GM10266 (cell line): ENCODE data around the gene SH3PXD2A.

ENCODE experiments used
- DNase-seq: peaks from one replicate; pipeline ENCODE4 v3.0.0; 2012; ENCODE audit errors: extremely low spot score
- TF ChIP-seq, protein P1 (sequence below): IDR thresholded peaks from 2 replicates; pipeline ENCODE4 v1.5.1; 2012; ENCODE audit warnings: mild to moderate bottlenecking, low read depth; ENCODE audit not compliant: control insufficient read depth, insufficient read depth; ENCODE audit errors: missing control alignments

The SH3PXD2A gene

DNA sequence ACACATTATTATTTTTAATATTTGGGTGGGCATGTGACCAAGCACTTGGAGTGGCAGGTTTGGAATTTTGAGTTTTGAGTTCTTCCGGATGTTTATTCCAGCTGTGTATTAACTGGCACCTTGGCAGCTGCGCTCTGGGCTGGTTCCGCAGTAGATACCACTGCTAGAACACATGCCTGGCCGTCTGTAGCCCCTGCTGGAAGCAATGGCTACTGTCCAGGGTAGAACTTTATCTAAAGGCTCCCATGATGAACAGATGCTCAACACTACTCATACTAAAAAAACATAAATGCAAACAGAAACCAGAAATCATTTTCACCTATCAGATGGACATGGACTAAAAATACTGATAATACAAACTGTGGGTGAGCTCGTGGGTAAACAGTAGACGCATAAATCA, 19.4 kb upstream of the SH3PXD2A start:
- DNase-seq: no peak
- TF ChIP-seq, protein P1, sequence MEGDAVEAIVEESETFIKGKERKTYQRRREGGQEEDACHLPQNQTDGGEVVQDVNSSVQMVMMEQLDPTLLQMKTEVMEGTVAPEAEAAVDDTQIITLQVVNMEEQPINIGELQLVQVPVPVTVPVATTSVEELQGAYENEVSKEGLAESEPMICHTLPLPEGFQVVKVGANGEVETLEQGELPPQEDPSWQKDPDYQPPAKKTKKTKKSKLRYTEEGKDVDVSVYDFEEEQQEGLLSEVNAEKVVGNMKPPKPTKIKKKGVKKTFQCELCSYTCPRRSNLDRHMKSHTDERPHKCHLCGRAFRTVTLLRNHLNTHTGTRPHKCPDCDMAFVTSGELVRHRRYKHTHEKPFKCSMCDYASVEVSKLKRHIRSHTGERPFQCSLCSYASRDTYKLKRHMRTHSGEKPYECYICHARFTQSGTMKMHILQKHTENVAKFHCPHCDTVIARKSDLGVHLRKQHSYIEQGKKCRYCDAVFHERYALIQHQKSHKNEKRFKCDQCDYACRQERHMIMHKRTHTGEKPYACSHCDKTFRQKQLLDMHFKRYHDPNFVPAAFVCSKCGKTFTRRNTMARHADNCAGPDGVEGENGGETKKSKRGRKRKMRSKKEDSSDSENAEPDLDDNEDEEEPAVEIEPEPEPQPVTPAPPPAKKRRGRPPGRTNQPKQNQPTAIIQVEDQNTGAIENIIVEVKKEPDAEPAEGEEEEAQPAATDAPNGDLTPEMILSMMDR: no peak

- TF ChIP-seq, protein P1: no peak
- no peak for DNase-seq
Observed at GRCh38 chr10:103872137-103872931, 17.0 kb upstream of the SH3PXD2A start.

- TF ChIP-seq, protein P1: no peak
- DNase-seq: no peak
Observed at GRCh38 chr10:103871006-103871405, 15.6 kb upstream of the SH3PXD2A start.

DNA sequence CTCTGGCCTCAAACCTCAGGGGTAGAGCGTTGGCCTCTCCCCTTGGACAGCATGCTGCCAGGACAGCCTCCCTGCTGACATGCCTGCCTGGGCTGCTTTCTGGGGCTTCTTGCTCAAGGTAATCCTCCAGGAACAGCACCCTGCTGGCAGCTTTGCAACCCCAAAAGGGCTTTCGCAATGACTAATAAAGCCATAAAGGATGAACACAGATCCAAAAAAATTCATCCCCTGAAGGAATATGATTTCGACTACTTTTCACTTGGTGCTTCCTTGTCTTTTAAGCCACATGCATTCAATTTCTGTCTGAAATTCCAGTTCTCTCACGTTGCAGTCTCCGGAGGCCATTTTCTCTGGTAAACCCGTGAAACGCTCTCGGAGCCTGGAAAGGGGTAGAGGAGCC, 15.1 kb upstream of the SH3PXD2A start:
- TF ChIP-seq, protein P1: no peak
- DNase-seq: no peak

DNA sequence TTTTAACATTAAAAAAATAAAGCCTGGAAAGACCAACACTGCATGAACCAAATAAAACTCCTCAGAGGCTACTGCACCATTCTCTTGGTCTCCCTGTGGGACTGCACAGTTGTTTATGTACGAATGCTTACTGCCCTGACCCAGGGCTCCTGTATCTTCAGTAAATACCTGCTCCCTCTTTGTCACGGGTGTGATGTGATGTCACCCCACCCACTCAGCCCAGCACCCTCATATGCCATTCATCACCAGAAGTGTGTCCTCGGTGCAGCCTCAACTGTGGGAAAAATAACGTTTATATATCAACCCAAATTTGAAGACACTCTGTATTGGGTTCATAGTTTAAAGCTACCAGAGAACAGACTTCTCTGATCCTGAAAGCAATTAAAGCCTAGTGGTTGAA, 14.0 kb upstream of the SH3PXD2A start:
- TF ChIP-seq, protein P1: no peak
- DNase-seq: no peak

DNA sequence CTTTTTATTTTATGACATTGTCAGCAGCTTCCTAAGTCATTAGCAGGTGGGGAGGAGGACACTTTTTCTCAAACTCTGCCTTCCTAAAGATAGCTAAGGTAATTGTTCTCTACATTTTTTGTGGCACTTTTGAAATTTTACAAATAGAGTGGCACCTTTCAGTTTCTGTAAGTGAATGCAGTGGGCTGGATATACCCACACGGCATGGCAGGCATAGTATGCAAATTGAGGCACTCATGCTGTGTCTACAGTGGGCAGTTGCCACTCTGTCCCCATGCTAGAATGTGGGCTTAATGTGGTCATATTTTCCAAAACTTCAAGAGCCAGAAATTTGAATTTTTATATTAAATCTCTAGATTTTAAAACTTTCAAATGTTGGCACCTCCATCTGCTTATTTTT, 12.8 kb upstream of the SH3PXD2A start:
- TF ChIP-seq, protein P1: no peak
- no peak for DNase-seq

DNA sequence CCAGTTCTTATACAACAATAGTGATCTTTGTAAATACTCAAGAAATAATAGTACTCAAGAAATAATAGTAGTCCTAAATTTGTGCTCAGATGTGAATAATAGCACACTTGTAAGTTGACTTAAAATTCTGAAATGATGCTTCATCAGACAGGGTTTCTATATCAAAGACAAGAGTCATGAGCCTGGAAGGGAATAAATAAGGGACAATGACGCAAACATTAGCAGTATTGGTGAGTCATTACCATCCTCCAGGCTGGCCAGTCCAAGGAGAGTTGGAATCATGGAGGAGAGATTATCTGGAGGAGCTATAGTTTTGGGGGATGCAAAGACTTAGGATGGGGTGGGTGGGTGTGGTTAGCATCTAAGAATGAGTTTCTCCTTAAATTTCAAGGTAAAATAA, 6.1 kb upstream of the SH3PXD2A start:
- TF ChIP-seq, protein P1: no peak
- DNase-seq: no peak
